HG02852 (cell line): ENCODE results near the gene ANO5.

Experiments used
- ATAC-seq: cut with Tn5 transposase; IDR thresholded peaks from one replicate; pipeline ENCODE4 v1.9.1; 2021; ENCODE audit warnings: mild to moderate bottlenecking, moderate library complexity; ENCODE audit not compliant: unreplicated experiment

ANO5 gene, protein sequence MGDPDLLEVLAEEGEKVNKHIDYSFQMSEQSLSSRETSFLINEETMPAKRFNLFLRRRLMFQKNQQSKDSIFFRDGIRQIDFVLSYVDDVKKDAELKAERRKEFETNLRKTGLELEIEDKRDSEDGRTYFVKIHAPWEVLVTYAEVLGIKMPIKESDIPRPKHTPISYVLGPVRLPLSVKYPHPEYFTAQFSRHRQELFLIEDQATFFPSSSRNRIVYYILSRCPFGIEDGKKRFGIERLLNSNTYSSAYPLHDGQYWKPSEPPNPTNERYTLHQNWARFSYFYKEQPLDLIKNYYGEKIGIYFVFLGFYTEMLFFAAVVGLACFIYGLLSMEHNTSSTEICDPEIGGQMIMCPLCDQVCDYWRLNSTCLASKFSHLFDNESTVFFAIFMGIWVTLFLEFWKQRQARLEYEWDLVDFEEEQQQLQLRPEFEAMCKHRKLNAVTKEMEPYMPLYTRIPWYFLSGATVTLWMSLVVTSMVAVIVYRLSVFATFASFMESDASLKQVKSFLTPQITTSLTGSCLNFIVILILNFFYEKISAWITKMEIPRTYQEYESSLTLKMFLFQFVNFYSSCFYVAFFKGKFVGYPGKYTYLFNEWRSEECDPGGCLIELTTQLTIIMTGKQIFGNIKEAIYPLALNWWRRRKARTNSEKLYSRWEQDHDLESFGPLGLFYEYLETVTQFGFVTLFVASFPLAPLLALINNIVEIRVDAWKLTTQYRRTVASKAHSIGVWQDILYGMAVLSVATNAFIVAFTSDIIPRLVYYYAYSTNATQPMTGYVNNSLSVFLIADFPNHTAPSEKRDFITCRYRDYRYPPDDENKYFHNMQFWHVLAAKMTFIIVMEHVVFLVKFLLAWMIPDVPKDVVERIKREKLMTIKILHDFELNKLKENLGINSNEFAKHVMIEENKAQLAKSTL

DNA sequence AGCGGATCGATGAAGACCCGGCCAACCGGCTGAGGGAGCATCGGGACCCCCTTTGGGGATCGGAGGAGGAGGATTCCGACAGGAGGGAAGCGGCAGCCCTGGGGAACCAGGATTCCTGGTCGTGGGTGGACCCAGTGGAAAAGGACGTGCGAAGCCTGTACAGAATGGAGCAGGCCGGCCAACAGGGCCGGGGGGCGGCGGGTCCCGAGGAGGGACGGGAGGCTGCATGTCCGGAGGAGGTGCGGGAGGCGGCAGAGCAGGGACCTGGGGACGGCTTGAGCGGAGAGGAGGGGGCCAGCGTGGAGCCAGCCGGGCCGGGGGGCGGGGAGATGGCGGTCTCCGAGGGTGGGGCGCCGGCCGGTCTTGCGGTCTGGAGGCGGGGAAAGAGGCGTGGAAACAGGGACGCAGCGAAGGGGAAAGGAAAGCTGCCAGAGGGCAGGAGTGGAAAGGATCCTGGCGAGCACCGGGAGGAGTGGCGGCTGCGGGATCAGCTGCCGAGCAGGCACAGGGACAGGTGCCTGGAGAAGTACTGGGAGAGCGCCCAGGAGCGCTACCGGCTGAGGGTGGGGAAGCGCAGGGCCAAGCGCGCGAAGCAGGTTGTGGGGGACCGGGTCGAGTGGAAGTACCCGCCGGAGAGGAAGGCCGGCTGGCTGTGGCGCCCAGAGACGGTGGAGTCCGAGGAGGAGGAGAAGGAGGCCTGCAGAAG, at the start of gene ANO5:
Gene ANO5 (plus strand): TSS at position 444 of the 706 bp plus-strand sequence. CDS start 408 bp downstream, outside the sequence.
- ATAC-seq: peak; percentile 45

DNA sequence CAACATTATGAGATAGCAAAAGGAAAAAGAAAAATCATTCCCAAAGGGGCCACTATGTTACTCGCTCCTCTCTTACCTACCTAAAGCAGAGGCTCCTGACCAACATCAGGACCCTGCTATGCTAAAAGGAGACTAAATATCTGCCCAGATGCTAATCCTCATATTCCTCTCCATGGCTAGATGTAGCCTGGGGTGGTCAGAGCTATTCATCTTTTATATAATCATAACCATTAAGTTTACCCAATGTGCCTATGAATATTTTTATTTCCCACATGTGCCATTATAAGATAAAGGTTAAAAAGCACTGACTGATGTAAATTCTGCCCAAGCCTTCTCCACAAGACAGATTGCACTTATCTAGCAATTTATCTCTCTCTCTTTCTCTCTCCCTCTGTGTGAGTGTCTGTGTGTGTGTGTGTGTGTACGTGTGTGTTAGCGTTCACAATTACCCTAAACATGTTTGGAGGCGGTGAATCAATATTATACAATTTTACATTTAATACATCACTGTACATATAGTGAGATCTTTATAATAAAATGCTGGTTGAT, 41.2 kb upstream of the ANO5 start:
- no peak for ATAC-seq

DNA sequence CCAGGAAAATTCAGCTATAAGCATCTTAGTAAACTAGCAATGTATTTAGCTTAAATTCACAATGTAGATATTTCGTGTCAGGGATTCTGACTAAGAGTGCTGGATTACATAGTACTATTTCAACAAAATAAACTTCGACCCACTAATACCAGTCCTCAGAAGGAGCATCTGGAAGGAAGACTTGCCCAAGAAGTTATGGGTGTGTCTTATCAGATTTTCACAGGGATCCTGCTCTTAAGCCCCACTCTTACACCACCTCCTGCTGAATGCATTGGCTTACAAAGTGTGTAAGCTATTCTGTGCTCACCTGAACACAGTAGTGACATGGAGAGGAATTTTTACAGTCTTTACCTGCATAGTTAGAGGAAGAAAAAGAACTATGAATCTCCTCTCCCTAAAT, 35.4 kb upstream of the ANO5 start:
- no peak for ATAC-seq

DNA sequence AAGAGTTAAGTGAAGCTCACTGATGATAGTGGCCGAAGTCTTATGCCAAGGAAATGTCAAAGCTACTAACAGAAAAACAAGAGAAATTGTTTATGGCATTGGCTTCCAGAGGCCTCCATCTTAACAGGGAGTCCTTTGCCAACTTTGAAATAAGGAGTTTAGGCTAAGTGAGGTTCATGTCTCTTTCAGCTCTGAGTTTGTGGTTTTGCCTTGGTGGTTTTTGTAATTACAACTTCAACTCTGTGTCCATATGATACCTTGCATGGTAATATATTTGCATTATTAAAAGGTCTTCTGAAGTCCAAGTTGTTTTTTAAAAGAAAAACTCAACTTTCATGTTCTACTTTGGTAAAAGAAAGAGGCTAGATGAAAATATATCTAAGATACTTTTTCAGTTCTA, 31.4 kb upstream of the ANO5 start:
- ATAC-seq: no peak

DNA sequence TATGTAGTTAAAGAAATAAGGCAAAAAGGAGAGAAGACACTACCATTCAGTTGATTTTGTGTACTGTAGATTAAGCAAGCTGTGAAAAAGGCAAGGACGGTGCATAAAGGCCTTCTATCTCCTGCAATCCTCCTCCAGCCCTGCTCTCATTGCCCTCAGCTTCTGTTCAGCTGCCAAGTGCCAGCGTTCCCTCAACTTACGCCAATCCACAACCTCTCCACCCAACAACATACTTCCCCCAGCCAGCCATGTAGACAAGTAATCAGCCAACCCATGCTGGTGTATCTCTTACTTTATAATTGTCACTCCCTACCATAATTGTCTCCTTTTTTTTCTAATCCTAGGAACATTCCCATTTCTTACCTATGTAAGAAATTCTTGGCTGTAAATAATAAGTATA, 30.1 kb upstream of the ANO5 start:
- no peak for ATAC-seq

DNA sequence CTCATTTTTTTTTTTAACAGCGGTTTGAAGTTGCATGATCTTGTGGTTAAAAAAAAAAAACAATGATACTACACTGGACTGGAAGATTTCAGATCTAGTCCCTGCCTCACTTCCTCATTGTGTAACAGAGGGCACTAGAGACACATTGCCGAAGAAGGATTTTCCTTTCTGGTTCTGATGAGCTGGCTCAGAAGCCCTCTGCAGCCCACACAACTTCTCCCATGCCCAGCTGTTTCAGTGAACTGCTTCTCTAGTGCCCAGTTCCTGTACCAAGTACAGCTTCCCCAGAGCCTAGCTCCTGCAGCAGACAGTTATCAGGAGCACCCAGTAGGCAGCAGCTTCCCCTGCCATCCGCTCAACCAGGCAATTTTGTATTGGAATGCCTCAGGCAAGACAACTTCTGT, 29.5 kb upstream of the ANO5 start:
- ATAC-seq: peak; percentile 78

DNA sequence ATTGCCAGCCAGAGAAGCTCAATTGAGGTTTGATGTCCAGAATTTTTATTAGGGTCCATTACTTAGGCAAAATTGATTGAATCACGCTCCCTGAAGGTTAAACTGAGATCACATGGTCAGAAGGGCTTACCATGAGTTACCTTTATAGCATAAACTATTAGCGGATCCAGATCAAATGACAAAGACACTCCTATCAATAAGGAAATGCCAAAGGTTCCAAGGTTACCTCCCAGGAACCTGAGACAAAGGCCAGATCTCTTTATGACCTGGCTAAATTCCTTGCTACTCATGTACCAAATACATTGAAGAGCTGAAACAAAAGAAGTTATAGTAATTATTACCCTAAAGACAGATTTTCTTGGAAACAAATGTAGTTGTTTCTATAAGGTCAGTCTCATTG, 27.8 kb upstream of the ANO5 start:
- ATAC-seq: no peak

DNA sequence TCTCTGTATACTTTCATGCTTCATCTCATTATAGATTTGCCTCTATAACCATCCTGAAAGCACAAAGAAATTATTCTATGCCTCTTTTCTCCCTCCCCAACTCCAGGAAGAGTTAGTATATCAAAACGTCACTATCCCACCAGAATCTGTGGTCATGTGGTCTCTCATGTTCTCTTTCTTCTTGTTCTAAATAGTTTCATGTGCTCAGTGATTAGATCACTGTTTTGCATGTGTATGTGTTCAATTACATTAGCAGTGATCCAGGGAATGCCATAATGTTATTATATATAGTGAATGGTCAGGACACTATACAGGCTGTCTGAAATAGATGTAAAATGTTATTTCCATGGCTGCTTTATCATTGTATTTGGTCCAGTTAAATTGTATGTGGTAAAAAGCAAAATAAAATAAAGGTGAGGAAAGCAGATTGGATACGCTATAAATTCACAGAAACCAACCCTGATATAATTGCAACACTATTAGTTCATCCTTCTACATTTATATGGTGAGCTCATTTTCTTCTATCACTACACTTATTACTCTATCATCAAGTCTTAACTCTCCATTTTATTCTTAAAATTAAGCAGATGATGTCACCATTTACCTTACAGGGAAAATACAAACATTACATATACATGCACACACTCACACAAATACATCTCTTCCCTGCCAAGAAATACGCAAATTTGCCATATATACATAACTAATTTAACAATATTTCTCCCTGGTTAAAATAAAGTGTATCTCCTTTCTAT, 26.9 kb upstream of the ANO5 start:
- no peak for ATAC-seq

DNA sequence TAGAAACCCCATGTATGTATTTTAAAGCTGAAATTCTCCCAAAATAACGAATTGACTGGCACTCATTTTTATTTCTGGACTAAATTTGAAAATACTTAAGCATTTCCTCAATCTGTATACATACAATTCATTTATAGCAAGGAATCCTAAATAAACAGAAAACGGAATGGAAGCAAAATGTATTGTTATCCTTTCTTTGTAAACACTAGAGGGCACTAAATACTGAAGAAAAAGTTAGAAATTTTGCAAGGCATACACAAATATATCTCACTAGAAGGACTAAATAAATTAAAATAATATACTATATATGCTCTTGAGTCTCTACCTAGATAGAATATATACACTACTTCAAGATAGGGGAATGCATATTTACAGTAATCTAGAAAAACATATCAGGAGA, 23.1 kb upstream of the ANO5 start:
- no peak for ATAC-seq

DNA sequence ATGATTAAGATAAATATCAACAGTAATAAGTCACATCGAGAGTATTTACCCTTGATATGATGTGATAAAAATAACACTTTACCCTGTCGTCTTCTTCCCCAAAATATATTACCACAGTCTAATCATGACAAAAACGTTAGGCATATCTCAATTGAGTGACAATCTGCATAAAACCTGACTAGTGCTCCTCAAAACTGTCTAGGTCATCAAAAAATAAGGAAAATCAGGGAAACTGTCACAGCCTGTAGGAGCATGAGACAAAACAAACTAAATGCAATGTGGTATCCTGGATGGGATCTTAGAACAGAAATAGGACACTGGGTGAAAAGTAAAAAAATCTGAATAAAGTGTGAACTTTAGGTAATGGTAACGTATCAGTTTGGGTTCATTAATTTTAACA, 19.4 kb upstream of the ANO5 start:
- ATAC-seq: no peak

DNA sequence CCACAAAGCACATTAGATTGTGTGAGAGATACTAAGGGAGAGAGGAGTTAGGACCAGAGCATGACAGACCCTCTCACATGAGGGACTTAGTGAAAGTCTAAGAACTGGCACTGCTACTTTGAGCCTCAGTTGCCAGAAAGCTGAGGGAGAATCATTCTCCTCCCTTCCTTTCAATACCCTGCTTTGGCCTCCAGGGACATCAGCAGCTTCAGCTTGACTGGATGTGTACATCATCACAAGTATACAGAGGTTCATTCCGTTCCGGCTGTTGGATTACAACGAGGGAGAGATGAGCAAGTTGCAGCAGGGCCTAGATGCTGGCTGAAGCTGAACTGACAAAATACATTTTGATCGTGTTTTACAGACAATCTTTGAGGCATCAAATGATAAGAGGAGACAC, 15.7 kb upstream of the ANO5 start:
- no peak for ATAC-seq

DNA sequence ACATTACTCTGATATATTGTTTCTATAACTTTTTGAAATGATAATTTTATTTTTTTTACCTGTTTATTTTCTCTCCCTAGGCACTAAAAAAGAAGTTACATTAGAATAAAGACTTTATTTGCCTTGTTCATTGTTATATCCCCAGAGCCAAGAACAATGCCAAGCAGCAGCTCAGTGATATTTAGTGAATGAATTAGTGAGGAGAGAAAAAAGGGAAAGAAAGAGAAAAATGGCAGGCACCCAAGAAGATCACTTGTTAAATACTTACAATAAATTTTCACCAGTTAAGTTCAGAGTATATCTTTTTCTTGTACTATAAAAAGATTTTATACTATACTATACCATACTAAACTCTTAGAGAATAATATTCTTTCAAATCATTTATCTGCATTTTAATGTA, 13.3 kb upstream of the ANO5 start:
- ATAC-seq: no peak

DNA sequence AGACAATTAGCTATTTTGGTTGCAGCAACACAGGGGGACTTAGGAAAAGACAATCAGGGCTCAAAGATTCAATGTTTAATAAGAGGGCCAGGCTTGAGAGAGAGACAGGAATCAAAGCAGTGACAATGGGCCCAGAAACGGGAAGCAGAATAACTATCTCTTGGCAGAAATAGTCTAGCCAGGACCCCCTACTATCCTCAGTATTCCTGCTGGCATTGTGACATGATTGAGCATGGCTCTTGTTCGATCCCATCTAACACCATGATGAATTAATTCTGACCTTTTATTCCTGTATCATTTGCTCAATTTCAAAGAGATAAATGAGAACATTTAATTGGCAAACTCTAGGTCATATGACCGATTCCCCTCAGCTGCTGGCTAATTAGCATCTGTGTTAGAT, 12.8 kb upstream of the ANO5 start:
- ATAC-seq: no peak

DNA sequence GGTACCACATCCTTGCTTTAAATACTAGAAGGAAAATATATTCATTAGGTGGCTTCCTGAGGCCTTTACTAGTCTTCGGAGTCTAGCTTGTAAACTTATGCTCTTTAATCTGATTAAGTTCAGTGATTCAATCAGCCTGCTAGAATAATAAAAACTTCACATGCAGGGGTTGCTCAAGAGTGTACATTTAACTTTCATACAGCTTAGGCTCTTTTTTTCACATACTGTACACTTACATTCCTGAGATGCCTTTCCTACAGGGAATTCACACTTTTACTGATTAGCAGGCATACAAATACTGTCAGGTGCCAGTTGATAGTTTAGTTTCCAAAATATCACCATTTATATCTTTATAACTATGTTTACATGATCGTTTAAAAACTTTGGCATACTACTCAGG, 3.2 kb upstream of the ANO5 start:
- no peak for ATAC-seq

DNA sequence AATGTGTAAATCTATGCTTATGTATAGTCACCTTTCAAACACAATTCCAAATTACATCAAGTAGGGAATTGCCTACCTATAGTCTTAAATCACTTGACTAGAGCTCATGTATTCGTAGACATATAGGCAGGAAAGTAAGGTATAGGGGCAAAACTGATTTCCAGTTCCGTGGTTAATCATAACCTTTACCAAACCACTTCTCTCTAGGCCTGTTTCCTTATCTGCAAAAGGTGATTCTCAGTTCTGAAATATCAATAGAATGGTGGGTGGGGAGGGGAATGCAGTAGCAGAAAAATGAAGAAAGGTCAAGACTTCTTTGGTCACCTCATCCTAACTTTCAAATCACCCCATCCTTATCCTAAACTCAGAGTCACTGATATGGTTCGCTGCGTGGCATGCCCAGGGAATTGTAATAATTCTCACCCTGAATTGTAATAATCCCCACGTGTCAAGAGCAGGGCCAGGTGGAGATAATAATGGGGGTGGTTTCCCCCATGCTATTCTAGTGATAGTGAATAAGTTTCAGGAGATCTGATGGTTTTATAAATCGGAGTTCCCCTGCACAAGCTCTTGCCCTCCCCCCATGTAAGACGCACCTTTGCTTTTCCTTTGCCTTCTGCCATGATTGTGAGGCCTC, 1.9 kb upstream of the ANO5 start:
- peak; percentile 39 for ATAC-seq

DNA sequence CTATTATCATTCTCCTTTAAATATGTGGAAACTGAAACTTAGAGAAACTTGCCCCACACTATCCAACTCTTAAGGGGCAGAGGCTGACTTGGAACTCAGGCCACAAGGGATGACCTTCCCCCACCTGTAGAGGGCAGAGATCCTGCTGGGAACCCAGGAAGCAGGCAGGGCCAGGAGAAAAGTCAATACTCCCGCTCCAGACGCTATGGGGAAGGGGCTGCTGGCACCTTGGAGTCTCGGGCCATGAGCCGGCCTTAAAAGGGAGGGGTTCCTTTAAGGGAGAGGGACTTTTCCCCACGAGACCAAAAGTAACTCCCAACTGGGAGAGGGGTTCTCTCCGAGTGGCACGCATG, 620 bp upstream of the ANO5 start:
- ATAC-seq: no peak

DNA sequence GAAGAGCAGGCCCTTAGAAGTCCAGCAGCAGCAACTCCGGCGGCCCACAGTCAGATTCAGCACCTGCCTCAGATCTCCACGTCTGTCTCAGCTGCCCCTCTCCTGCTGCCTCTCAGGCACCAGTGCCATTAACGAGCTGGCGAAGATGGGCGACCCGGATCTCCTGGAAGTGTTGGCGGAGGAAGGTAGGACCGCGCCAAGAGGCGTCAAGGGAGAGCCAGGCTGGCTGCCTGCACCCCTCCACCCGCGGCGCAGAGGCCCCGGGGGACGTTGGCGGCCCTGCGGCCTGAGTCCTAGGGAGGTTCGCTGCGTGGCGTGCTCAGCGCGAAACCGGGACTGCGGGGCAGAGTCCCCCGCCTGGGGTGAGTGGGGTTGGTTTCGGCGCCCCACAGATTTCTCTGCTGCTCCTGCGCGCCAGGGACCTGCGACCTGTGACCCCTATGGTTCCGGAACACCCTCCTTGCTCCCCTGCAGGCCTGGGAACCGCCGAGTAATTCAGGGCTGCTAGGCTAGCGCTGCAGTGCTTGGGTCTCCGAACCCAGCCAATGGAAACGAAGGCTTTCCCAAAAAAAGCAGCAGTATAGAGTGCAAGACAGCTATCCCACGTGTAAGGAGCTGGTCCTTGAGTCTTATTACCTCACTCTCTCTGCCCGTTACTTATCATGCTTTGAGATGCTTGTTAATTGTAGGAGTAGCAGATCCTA, 615 bp downstream of the ANO5 start:
- ATAC-seq: peak; percentile 27

DNA sequence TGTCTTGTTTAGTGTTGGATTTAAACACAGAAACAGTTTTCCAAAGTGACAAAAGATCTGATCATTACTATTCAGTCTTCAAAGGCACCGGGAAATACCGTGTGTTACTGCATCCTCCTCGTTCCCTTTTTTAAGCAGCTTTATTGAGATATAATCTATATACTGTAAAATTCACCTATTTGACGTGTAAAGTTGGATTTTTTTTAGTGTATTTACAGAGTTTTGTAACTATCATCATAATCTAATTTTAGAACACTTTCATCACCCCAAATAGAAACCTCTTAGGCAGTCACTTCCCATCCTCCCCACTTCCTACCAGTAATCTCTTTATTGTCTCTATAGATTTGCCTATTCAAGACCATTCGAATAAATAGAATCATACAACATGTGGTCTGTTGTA, 1.4 kb downstream of the ANO5 start:
- no peak for ATAC-seq

DNA sequence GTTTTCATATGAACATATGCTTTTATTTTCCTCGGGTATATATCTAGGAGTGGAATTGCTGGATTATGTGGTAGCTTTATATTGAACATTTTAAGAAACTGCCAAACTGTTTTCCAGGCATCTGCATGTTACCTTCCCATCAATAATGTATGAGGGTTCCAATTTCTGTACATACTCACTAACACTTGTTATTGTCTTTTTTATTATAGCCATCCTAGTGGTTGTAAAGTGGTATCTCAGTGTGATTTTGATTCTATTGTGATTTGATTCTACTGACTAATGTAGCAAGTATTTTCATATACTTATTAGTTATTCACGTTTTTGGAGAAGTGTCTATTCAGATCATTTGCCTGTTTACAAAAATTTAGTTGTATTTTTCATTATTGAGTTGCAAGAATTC, 2.0 kb downstream of the ANO5 start:
- no peak for ATAC-seq
